Fibroblast of the conjunctiva (primary cell): ENCODE measurements around the gene PON1.

Experiments used
- DNase-seq: peaks from one replicate; pipeline ENCODE4 v3.0.0-alpha.2; 2010; ENCODE audit warnings: low read depth

PON1 gene

GRCh38 chr7:95324431-95324830 is at the start of gene PON1:
Gene PON1 (minus strand): TSS chr7:95324532. CDS start chr7:95324475, 57 bp downstream.
- DNase-seq, result no peak

- no peak for DNase-seq
Measured at GRCh38 chr7:95373323-95373722, 49.0 kb upstream of the PON1 start.

GRCh38 chr7:95368235-95368634 is 43.9 kb upstream of the PON1 start:
- no peak for DNase-seq

GRCh38 chr7:95367606-95368005 is 43.3 kb upstream of the PON1 start:
- no peak for DNase-seq

GRCh38 chr7:95365151-95365550 is 40.8 kb upstream of the PON1 start:
- DNase-seq, result no peak

GRCh38 chr7:95357623-95358022 is 33.3 kb upstream of the PON1 start:
- no peak for DNase-seq

- no peak for DNase-seq
Measured at GRCh38 chr7:95342642-95343307, 18.4 kb upstream of the PON1 start.

- DNase-seq, result no peak
Measured at GRCh38 chr7:95342029-95342428, 17.7 kb upstream of the PON1 start.

- no peak for DNase-seq
Measured at GRCh38 chr7:95340491-95340890, 16.2 kb upstream of the PON1 start.

- DNase-seq, result no peak
Measured at GRCh38 chr7:95338832-95339231, 14.5 kb upstream of the PON1 start.

GRCh38 chr7:95335093-95335492 is 10.8 kb upstream of the PON1 start:
- peak; percentile 35 for DNase-seq

- DNase-seq, result no peak
Measured at GRCh38 chr7:95334447-95334846, 10.1 kb upstream of the PON1 start.

- DNase-seq, result no peak
Measured at GRCh38 chr7:95330961-95331337, 6.6 kb upstream of the PON1 start.

GRCh38 chr7:95330204-95330960 is 6.0 kb upstream of the PON1 start:
- peak; percentile 9 for DNase-seq

GRCh38 chr7:95327356-95327755 is 3.0 kb upstream of the PON1 start:
- no peak for DNase-seq

- no peak for DNase-seq
Measured at GRCh38 chr7:95323410-95324129, 762 bp downstream of the PON1 start.

- DNase-seq, result no peak
Measured at GRCh38 chr7:95322854-95323253, 1.5 kb downstream of the PON1 start.

- no peak for DNase-seq
Measured at GRCh38 chr7:95322396-95322795, 1.9 kb downstream of the PON1 start.

- no peak for DNase-seq
Measured at GRCh38 chr7:95321720-95322119, 2.6 kb downstream of the PON1 start.

- DNase-seq, result no peak
Measured at GRCh38 chr7:95320651-95321050, 3.7 kb downstream of the PON1 start.

GRCh38 chr7:95319570-95319969 is 4.8 kb downstream of the PON1 start:
- no peak for DNase-seq

- no peak for DNase-seq
Measured at GRCh38 chr7:95318501-95319100, 5.7 kb downstream of the PON1 start.

GRCh38 chr7:95317966-95318365 is 6.4 kb downstream of the PON1 start:
- no peak for DNase-seq
